Smooth muscle cell (in vitro differentiated cells): ENCODE results near the gene PARVB. TPM values are rescaled to one million over a fixed set of nuclear protein-coding genes. Genes with fewer than 3 reads are reported as not detected.

Experiments used
- DNase-seq: peaks from one replicate; lab custom pipeline; 2025; ENCODE audit not compliant: unreplicated experiment; lab: John Stamatoyannopoulos, UW
- H2AFZ ChIP-seq: fragments of 200-600 bp; sonication (generic); 2 replicates; pipeline ENCODE4 v1.6.0; 2016; ENCODE audit warnings: antibody characterized with exemption, low read depth, mild to moderate bottlenecking
- H3F3A ChIP-seq: fragments of 200-600 bp; sonication (generic); 2 replicates; pipeline ENCODE4 v1.6.0; 2017; ENCODE audit warnings: antibody characterized with exemption, low read depth
- H3K27ac ChIP-seq: fragments of 200-600 bp; sonication (generic); 2 replicates; pipeline ENCODE4 v1.5.1; 2016; ENCODE audit warnings: low read depth, mild to moderate bottlenecking
- H3K27me3 ChIP-seq: fragments of 200-600 bp; sonication (generic); 2 replicates; pipeline ENCODE4 v1.6.1; 2016; ENCODE audit warnings: low read depth, mild to moderate bottlenecking
- H3K36me3 ChIP-seq: fragments of 200-600 bp; sonication (generic); 2 replicates; pipeline ENCODE4 v1.5.1; 2016; ENCODE audit warnings: low read depth
- H3K4me1 ChIP-seq: fragments of 200-600 bp; sonication (generic); 2 replicates; pipeline ENCODE4 v1.5.1; 2016; ENCODE audit warnings: low read depth
- H3K4me2 ChIP-seq: fragments of 200-600 bp; sonication (generic); 2 replicates; pipeline ENCODE4 v1.6.0; 2016; ENCODE audit warnings: mild to moderate bottlenecking
- H3K4me3 ChIP-seq: fragments of 200-600 bp; sonication (generic); 2 replicates; pipeline ENCODE4 v1.5.1; 2016; ENCODE audit warnings: mild to moderate bottlenecking
- H3K79me2 ChIP-seq: fragments of 200-600 bp; sonication (generic); 2 replicates; pipeline ENCODE4 v1.6.0; 2016; ENCODE audit warnings: low read depth, mild to moderate bottlenecking
- H3K9ac ChIP-seq: fragments of 200-600 bp; sonication (generic); 2 replicates; pipeline ENCODE4 v1.6.0; 2016; ENCODE audit warnings: low read depth
- H3K9me3 ChIP-seq: fragments of 200-600 bp; sonication (generic); replicated peaks from 2 replicates; pipeline ENCODE4 v1.5.1; 2016; ENCODE audit warnings: low read depth
- H4K20me1 ChIP-seq: fragments of 200-600 bp; sonication (generic); 2 replicates; pipeline ENCODE4 v1.6.0; 2016; ENCODE audit warnings: low read depth
- CTCF ChIP-seq: fragments of 200-600 bp; sonication (generic); IDR thresholded peaks from 2 replicates; pipeline ENCODE4 v1.5.1; 2017; ENCODE audit warnings: borderline replicate concordance, mild to moderate bottlenecking, antibody characterized with exemption; ENCODE audit not compliant: insufficient read depth, poor library complexity, severe bottlenecking
- WGBS: methylation state at CpG from one replicate; pipeline ENCODE4 v1.1.7; 2016; ENCODE audit warnings: low lambda C conversion rate; 5-methylcytosine and 5-hydroxymethylcytosine counted together
- polyA plus RNA-seq: library from polyadenylated mRNA; unstranded; fragments of >200 nt; fragmentation: Nextera tagmentation; extraction: Ambion mirVana; gene quantifications from 2 replicates; pipeline ENCODE4 v1.2.1, GENCODE V29; 2016
- total RNA-seq: library from RNA; depleted of rRNA; stranded (reverse); fragments of >200 nt; gene quantifications from 2 replicates; pipeline ENCODE4 v1.2.3, GENCODE V29; 2014

The PARVB gene
- total and polyA plus RNA-seq, 2 experiments from 2014 or later: 35.1 to 36.6 TPM

GRCh38 chr22:44168206-44168605 lies 144.1 kb downstream of the PARVB start:
- H3K9me3 ChIP-seq: no peaks in the 10 kb centered on the region
- DNase-seq: no peak
- H3F3A ChIP-seq: no peaks in the 10 kb centered on the region
- no peak overlapping the region for H3K4me2 ChIP-seq
- no peaks in the 10 kb centered on the region for H3K36me3 ChIP-seq
- H3K4me1 ChIP-seq: no peaks in the 10 kb centered on the region
- H4K20me1 ChIP-seq: no peaks in the 10 kb centered on the region
- no peaks in the 10 kb centered on the region for H3K79me2 ChIP-seq
- H2AFZ ChIP-seq: no peak overlapping the region
- H3K27me3 ChIP-seq: no peaks in the 10 kb centered on the region
- 95% methylated on average over 13 of the region's 13 CpGs for WGBS
- H3K9ac ChIP-seq: no peak overlapping the region
- H3K27ac ChIP-seq: no peak overlapping the region
- no peak for TF ChIP-seq CTCF
- no peak overlapping the region for H3K4me3 ChIP-seq

- Histone ChIP-seq H3K4me1 (no peaks in the 10 kb centered on the region), H4K20me1 (no peaks in the 10 kb centered on the region), H2AFZ (no peak overlapping the region), H3K9ac (no peak overlapping the region), H3K27me3 (no peaks in the 10 kb centered on the region), H3K36me3 (no peaks in the 10 kb centered on the region), H3K4me2 (no peak overlapping the region), H3K27ac (no peak overlapping the region), H3F3A (no peaks in the 10 kb centered on the region), H3K9me3 (no peaks in the 10 kb centered on the region), H3K4me3 (no peak overlapping the region), H3K79me2 (no peaks in the 10 kb centered on the region)
- 94% methylated on average over 10 of the region's 11 CpGs for WGBS
- no peak for DNase-seq
- TF ChIP-seq CTCF: no peak
Measured at GRCh38 chr22:44170470-44170869, 146.4 kb downstream of the PARVB start.

GRCh38 chr22:44171561-44171960 lies 147.5 kb downstream of the PARVB start:
- Histone ChIP-seq H3K27ac (no peak overlapping the region), H3K27me3 (no peaks in the 10 kb centered on the region), H3K4me2 (no peak overlapping the region), H3K36me3 (no peaks in the 10 kb centered on the region), H4K20me1 (no peaks in the 10 kb centered on the region), H3K79me2 (no peaks in the 10 kb centered on the region), H2AFZ (no peak overlapping the region), H3K4me3 (no peak overlapping the region), H3F3A (no peaks in the 10 kb centered on the region), H3K9ac (no peak overlapping the region), H3K4me1 (no peaks in the 10 kb centered on the region), H3K9me3 (no peaks in the 10 kb centered on the region)
- TF ChIP-seq CTCF: no peak
- 94% methylated on average over 6 of the region's 6 CpGs for WGBS
- no peak for DNase-seq

- Histone ChIP-seq H3K79me2 (no peaks in the 10 kb centered on the region), H3K27ac (no peak overlapping the region), H3K36me3 (no peaks in the 10 kb centered on the region), H3K9ac (no peak overlapping the region), H3K4me1 (no peaks in the 10 kb centered on the region), H3K4me3 (no peak overlapping the region), H3F3A (no peaks in the 10 kb centered on the region), H4K20me1 (no peaks in the 10 kb centered on the region), H2AFZ (no peak overlapping the region), H3K9me3 (no peaks in the 10 kb centered on the region), H3K27me3 (no peaks in the 10 kb centered on the region), H3K4me2 (no peak overlapping the region)
- no peak for TF ChIP-seq CTCF
- WGBS: 76% methylated on average over 22 of the region's 22 CpGs
- DNase-seq: no peak
Measured at GRCh38 chr22:44172370-44173108, 148.4 kb downstream of the PARVB start.
